GM23338 (cell line): ENCODE data around the gene CAMSAP2.

Experiments used
- CREB1 ChIP-seq: fragments of 250-450 bp; sonication (Bioruptor Pico); IDR thresholded peaks from 2 replicates; pipeline ENCODE4 v1.5.0; 2020; ENCODE audit warnings: low read depth, mild to moderate bottlenecking, moderate library complexity
- EZH2 ChIP-seq: fragments of 200-600 bp; sonication (generic); IDR thresholded peaks from one replicate; pipeline ENCODE4 v1.8.0; 2017; ENCODE audit warnings: antibody characterized with exemption, mild to moderate bottlenecking, low read depth; ENCODE audit not compliant: unreplicated experiment
- EZH2phosphoT487 ChIP-seq: fragments of 200-600 bp; sonication (generic); IDR thresholded peaks from one replicate; pipeline ENCODE4 v1.8.1; 2018; ENCODE audit warnings: antibody characterized with exemption; ENCODE audit not compliant: unreplicated experiment
- JUNB ChIP-seq: IDR thresholded peaks from one replicate; pipeline ENCODE4 v1.6.1; 2016; ENCODE audit warnings: antibody characterized with exemption; ENCODE audit not compliant: unreplicated experiment
- NANOG ChIP-seq: IDR thresholded peaks from 2 replicates; pipeline ENCODE4 v1.6.1; 2016; ENCODE audit warnings: antibody characterized with exemption, borderline replicate concordance
- POLR2AphosphoS5 ChIP-seq: IDR thresholded peaks from 2 replicates; pipeline ENCODE4 v1.6.1; 2016; ENCODE audit warnings: antibody characterized with exemption, low read depth
- STAT1 ChIP-seq: IDR thresholded peaks from one replicate; pipeline ENCODE4 v1.6.1; 2016; ENCODE audit warnings: antibody characterized with exemption; ENCODE audit not compliant: unreplicated experiment
- TF ChIP-seq, protein P1 (sequence below), 2 experiments: fragments of 200-600 bp in 1 of 2; sonication (generic) in 1 of 2; conservative IDR thresholded peaks; 2 replicates each; pipeline versions ENCODE4 v1.5.1 to v1.6.1; 2016 to 2017; ENCODE audit warnings: antibody characterized with exemption in 2 of 2, low read depth in 2 of 2, mild to moderate bottlenecking in 2 of 2, moderate library complexity in 1 of 2
- TF ChIP-seq, protein P2 (sequence below): IDR thresholded peaks from one replicate; pipeline ENCODE4 v1.6.1; 2018; ENCODE audit warnings: antibody characterized with exemption; ENCODE audit not compliant: unreplicated experiment
- TF ChIP-seq, protein P3 (sequence below): IDR thresholded peaks from 2 replicates; pipeline ENCODE4 v1.6.1; 2016; ENCODE audit warnings: antibody characterized with exemption

DNA sequence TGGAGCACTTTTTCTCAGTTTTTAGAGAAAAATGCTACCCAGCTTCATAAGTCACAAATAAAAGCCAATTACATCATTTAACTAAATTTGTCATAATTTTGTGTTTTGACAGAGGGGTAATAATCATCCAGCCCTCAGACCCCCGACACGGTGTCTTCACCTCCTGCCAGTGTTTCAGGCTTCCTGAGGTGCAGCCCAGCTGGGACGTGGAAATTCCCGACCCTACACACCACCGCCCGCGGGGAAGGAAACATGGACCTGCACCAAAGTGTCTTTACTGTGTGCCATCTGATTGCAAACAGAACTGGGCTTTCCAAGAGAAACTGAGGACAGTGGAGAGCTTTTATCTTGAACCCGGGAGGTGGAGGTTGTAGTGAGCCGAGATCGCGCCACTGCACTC, 148.3 kb downstream of the CAMSAP2 start:
- TF ChIP-seq, protein P1, sequence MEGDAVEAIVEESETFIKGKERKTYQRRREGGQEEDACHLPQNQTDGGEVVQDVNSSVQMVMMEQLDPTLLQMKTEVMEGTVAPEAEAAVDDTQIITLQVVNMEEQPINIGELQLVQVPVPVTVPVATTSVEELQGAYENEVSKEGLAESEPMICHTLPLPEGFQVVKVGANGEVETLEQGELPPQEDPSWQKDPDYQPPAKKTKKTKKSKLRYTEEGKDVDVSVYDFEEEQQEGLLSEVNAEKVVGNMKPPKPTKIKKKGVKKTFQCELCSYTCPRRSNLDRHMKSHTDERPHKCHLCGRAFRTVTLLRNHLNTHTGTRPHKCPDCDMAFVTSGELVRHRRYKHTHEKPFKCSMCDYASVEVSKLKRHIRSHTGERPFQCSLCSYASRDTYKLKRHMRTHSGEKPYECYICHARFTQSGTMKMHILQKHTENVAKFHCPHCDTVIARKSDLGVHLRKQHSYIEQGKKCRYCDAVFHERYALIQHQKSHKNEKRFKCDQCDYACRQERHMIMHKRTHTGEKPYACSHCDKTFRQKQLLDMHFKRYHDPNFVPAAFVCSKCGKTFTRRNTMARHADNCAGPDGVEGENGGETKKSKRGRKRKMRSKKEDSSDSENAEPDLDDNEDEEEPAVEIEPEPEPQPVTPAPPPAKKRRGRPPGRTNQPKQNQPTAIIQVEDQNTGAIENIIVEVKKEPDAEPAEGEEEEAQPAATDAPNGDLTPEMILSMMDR (conservative IDR thresholded peaks at IDR 0.05; ENCODE audit: low read depth in 2 of 2) = no peak
- TF ChIP-seq EZH2phosphoT487 (no peak), EZH2 (no peak), JUNB (no peak), POLR2AphosphoS5 (no peak), STAT1 (no peak), CREB1 (CRISPR knock-in tag) (no peak), NANOG (no peak)
- TF ChIP-seq, protein P2, sequence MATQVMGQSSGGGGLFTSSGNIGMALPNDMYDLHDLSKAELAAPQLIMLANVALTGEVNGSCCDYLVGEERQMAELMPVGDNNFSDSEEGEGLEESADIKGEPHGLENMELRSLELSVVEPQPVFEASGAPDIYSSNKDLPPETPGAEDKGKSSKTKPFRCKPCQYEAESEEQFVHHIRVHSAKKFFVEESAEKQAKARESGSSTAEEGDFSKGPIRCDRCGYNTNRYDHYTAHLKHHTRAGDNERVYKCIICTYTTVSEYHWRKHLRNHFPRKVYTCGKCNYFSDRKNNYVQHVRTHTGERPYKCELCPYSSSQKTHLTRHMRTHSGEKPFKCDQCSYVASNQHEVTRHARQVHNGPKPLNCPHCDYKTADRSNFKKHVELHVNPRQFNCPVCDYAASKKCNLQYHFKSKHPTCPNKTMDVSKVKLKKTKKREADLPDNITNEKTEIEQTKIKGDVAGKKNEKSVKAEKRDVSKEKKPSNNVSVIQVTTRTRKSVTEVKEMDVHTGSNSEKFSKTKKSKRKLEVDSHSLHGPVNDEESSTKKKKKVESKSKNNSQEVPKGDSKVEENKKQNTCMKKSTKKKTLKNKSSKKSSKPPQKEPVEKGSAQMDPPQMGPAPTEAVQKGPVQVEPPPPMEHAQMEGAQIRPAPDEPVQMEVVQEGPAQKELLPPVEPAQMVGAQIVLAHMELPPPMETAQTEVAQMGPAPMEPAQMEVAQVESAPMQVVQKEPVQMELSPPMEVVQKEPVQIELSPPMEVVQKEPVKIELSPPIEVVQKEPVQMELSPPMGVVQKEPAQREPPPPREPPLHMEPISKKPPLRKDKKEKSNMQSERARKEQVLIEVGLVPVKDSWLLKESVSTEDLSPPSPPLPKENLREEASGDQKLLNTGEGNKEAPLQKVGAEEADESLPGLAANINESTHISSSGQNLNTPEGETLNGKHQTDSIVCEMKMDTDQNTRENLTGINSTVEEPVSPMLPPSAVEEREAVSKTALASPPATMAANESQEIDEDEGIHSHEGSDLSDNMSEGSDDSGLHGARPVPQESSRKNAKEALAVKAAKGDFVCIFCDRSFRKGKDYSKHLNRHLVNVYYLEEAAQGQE = no peak
- TF ChIP-seq, protein P3, sequence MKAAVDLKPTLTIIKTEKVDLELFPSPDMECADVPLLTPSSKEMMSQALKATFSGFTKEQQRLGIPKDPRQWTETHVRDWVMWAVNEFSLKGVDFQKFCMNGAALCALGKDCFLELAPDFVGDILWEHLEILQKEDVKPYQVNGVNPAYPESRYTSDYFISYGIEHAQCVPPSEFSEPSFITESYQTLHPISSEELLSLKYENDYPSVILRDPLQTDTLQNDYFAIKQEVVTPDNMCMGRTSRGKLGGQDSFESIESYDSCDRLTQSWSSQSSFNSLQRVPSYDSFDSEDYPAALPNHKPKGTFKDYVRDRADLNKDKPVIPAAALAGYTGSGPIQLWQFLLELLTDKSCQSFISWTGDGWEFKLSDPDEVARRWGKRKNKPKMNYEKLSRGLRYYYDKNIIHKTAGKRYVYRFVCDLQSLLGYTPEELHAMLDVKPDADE = no peak
